ENCODE measurements around the gene CLDN7. TPM values are rescaled to one million over a fixed set of nuclear protein-coding genes. Genes with fewer than 3 reads are reported as not detected.
A peak's percentile ranks its signal among the peaks of the same experiment; 100 is the strongest.

The CLDN7 gene
- total RNA-seq, 1 donor from 2014 or later: 0.42 TPM

DNA sequence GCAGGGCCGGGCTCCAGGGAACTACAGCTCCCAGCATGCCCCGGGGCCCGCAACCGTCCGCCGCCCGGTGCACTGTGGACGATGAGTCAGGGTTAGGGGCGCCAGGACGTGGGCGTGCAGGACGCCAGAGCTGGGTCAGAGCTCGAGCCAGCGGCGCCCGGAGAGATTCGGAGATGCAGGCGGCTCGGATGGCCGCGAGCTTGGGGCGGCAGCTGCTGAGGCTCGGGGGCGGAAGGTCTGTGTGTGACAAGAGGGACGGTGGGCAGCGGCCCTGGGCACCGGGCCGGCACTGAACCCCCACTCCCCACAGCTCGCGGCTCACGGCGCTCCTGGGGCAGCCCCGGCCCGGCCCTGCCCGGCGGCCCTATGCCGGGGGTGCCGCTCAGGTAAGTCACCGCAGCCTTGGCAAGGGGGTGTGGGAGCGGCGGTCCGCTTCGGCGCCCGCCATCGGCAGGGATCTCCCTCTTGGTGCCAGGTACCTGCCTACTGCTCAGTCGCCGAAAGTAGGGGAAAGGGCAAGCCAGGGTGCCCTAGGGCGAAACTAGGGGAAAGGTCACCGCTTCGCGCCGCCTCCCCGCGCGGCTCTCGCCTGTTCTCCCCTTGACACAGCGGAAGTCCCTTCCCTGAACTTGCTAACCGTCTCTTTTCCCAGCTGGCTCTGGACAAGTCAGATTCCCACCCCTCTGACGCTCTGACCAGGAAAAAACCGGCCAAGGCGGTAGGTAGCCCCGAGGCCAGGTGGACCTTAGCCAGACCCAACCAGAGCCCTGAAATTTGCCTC lies 42.3 kb downstream of the CLDN7 start, which contains the start of the genes ACADVL and DLG4:
Gene ACADVL, plus strand, starts transcription at position 127 of the 781 bp plus-strand sequence. Its CDS starts 47 bp downstream, at position 174.
Gene DLG4, minus strand, starts transcription at position 25 of the 781 bp plus-strand sequence.
- TF ChIP-seq, protein P1, sequence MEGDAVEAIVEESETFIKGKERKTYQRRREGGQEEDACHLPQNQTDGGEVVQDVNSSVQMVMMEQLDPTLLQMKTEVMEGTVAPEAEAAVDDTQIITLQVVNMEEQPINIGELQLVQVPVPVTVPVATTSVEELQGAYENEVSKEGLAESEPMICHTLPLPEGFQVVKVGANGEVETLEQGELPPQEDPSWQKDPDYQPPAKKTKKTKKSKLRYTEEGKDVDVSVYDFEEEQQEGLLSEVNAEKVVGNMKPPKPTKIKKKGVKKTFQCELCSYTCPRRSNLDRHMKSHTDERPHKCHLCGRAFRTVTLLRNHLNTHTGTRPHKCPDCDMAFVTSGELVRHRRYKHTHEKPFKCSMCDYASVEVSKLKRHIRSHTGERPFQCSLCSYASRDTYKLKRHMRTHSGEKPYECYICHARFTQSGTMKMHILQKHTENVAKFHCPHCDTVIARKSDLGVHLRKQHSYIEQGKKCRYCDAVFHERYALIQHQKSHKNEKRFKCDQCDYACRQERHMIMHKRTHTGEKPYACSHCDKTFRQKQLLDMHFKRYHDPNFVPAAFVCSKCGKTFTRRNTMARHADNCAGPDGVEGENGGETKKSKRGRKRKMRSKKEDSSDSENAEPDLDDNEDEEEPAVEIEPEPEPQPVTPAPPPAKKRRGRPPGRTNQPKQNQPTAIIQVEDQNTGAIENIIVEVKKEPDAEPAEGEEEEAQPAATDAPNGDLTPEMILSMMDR (IDR thresholded peaks at IDR 0.05): no peak
- Mint-ChIP-seq H3K27me3 (ENCODE audit: low read depth) (no peaks in the 10 kb centered on the region), H3K27ac (ENCODE audit: unreplicated experiment) (peak within 1 kb of the TSS; percentile 99), H3K4me3 (ENCODE audit: unreplicated experiment) (peak within 1 kb of the TSS; percentile 95), H3K9me3 (ENCODE audit: low read depth) (no peaks in the 10 kb centered on the region), H3K36me3 (ENCODE audit: low read depth) (peaks cover 13% of the 10 kb centered on the region), H3K4me1 (ENCODE audit: low read depth) (peaks cover 77% of the 10 kb centered on the region)
- no peak for DNase-seq (ENCODE audit: low spot score)

DNA sequence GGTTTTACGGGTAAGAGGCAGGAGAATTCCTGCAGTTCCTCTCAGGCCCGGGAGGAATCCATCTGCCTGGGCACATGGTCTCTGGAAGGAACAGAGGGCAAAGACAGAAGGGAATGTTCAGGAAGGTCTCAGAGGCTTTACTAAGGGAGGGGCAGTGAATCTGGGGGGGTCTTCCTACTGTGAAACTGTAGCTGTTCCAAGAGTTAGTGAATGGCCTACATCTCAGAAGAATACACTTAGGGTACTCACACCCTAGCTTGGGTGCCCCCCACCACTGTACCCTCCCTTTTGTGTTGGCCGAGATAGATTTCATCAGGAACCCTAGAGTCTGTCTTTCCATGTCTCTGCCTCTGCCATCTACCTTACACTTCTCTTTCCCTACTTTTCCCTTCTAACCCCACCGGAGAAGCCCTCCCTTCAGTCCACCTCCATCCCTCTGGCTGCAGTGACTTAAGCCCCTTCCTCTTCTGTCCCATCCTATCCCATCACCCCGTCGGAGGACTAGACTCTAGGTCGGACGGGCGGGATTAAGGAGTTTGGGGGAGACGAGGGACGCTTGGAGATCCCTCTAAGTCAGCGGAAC lies 43.0 kb downstream of the CLDN7 start:
- no peaks in the 10 kb centered on the region for H3K9me3 Mint-ChIP-seq (ENCODE audit: low read depth)
- peaks cover 77% of the 10 kb centered on the region for H3K4me1 Mint-ChIP-seq (ENCODE audit: low read depth)
- H3K27me3 Mint-ChIP-seq (ENCODE audit: low read depth): no peaks in the 10 kb centered on the region
- no peak for DNase-seq (ENCODE audit: low spot score)
- peaks cover 13% of the 10 kb centered on the region for H3K36me3 Mint-ChIP-seq (ENCODE audit: low read depth)
- peak overlapping the region; percentile 95 for H3K4me3 Mint-ChIP-seq (ENCODE audit: unreplicated experiment)
- H3K27ac Mint-ChIP-seq (ENCODE audit: unreplicated experiment): peak overlapping the region; percentile 99
- TF ChIP-seq, protein P1 (IDR thresholded peaks at IDR 0.05): no peak

DNA sequence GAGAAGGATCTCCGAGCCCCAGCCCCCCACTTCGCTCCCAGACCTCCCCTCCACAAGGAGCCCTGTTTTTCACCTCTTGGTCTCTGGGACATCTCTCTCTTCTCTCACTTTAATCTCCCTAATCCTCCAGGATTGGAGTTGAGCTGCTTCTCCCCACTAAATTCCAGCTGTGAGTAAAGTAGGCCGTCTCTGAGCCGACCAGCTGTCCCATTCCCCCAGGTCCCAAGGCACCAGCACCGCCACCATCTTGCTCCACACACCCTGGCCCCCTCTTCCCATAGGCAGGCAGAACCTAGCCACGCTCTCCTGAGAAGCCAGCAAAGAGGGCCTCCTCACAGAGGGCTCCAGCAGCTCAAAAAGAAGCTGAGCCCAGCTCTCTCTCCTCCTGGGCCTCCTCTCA lies 43.5 kb downstream of the CLDN7 start:
- DNase-seq (ENCODE audit: low spot score): no peak

DNA sequence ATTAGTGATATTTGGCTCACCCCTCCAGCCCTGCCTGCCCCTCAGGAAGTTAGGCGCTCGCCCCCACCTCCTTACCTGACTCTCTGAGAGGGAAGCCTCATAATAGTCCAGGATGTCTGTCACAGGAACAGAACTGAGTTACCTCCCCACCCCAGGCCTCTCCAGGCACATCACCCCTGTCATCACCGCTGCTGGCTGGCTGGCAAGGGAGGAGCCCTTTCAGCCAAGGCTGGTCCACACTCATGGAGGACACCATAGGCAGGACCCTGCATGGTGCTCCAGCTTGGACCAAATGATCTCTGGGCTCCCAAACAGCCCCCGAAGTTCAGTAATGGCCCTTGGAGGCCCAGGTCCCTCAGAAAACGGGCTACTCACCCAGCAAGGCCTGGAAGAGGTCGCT lies 44.1 kb downstream of the CLDN7 start:
- no peak for DNase-seq (ENCODE audit: low spot score)
- Mint-ChIP-seq H3K4me1 (ENCODE audit: low read depth) (peaks cover 79% of the 10 kb centered on the region), H3K36me3 (ENCODE audit: low read depth) (peaks cover 4% of the 10 kb centered on the region), H3K4me3 (ENCODE audit: unreplicated experiment) (peak overlapping the region; percentile 76), H3K27me3 (ENCODE audit: low read depth) (no peaks in the 10 kb centered on the region), H3K9me3 (ENCODE audit: low read depth) (no peaks in the 10 kb centered on the region), H3K27ac (ENCODE audit: unreplicated experiment) (peak overlapping the region; percentile 51)
- TF ChIP-seq, protein P1 (IDR thresholded peaks at IDR 0.05): no peak

More for the DNA sequence above, 43.5 kb downstream of the CLDN7 start:
- H3K4me1 Mint-ChIP-seq (ENCODE audit: low read depth): peaks cover 79% of the 10 kb centered on the region
- H3K36me3 Mint-ChIP-seq (ENCODE audit: low read depth): peaks cover 10% of the 10 kb centered on the region
- H3K27ac Mint-ChIP-seq (ENCODE audit: unreplicated experiment): peak overlapping the region; percentile 99
- H3K27me3 Mint-ChIP-seq (ENCODE audit: low read depth): no peaks in the 10 kb centered on the region
- peak overlapping the region; percentile 95 for H3K4me3 Mint-ChIP-seq (ENCODE audit: unreplicated experiment)
- no peaks in the 10 kb centered on the region for H3K9me3 Mint-ChIP-seq (ENCODE audit: low read depth)
- TF ChIP-seq, protein P1 (IDR thresholded peaks at IDR 0.05): no peak

DNA sequence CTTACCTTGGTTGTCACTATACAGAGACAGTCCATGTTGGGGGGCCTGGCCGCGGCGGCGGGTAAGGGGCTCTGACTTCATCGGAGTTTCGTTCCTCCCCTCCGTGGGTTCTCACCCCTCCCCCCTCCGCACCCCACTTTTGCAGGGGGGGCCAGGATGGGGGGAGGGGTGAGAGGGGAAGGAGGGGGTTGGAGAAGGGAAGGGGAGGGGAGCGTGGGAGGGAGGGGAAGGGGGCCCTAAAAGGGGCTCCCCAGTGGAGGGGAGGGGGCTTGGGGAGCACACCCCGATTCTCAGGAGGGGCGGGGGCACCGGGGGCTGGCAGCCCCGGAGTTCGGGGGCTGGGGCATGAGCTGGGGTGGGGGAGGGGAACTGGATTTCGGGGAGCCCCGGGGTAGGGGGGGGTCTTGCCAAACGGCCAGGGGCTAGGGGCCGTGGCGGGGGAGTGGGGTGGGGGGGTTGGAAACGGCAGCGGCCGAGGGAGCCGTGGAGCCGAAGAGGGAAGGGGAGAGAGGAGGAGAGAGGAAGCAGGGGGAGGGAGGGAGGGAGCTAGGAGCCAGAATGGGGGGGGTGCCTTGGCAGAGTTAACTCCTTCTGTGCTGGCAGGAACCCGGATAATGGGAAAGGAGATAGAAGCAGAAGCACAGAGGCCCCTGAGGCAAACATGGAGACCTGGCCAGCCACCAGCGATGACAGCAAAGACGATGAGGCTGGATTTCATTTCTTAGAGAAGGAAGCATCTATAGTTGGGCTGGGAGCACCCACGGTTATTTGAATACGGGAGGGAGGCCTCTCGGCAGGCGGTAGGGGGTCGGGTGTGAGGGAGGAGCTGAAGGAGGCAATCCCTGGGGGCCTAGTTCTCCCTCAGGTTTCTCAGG lies 44.9 kb downstream of the CLDN7 start:
- H3K36me3 Mint-ChIP-seq (ENCODE audit: low read depth): peaks cover 2% of the 10 kb centered on the region
- peaks cover 80% of the 10 kb centered on the region for H3K4me1 Mint-ChIP-seq (ENCODE audit: low read depth)
- H3K27me3 Mint-ChIP-seq (ENCODE audit: low read depth): no peaks in the 10 kb centered on the region
- H3K4me3 Mint-ChIP-seq (ENCODE audit: unreplicated experiment): peak overlapping the region; percentile 78
- no peaks in the 10 kb centered on the region for H3K9me3 Mint-ChIP-seq (ENCODE audit: low read depth)
- H3K27ac Mint-ChIP-seq (ENCODE audit: unreplicated experiment): peak overlapping the region; percentile 88
- DNase-seq (ENCODE audit: low spot score): no peak
- TF ChIP-seq, protein P1 (IDR thresholded peaks at IDR 0.05): no peak

Data from chondrocyte (in vitro differentiated cells).